Measurements from ENCODE around the gene SCAMP2.

DNA sequence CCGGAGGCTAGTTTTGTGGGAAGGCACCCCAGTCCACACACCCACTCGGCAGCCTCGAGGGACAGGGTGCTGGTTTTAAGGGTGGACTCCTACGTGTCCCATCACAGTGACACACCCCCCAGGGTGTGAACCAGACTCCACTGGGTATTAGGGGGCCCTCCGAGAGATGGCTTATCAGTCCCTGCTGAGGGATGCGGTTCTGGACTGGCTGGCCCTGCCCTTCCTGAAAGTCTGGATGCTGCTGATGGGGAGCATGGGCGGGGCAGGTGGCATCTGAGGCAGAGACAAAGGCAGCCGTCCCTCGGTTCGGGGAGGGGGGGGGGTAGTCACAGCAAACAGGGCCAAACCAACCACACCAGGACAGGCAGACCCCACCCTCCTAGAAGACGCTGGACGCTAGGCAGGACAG is 29.3 kb downstream of the SCAMP2 start:
- no peak for TF ChIP-seq POLR2AphosphoS5 (IDR thresholded peaks at IDR 0.05)
- TF ChIP-seq, protein P1, sequence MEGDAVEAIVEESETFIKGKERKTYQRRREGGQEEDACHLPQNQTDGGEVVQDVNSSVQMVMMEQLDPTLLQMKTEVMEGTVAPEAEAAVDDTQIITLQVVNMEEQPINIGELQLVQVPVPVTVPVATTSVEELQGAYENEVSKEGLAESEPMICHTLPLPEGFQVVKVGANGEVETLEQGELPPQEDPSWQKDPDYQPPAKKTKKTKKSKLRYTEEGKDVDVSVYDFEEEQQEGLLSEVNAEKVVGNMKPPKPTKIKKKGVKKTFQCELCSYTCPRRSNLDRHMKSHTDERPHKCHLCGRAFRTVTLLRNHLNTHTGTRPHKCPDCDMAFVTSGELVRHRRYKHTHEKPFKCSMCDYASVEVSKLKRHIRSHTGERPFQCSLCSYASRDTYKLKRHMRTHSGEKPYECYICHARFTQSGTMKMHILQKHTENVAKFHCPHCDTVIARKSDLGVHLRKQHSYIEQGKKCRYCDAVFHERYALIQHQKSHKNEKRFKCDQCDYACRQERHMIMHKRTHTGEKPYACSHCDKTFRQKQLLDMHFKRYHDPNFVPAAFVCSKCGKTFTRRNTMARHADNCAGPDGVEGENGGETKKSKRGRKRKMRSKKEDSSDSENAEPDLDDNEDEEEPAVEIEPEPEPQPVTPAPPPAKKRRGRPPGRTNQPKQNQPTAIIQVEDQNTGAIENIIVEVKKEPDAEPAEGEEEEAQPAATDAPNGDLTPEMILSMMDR (IDR thresholded peaks at IDR 0.05 in 8 of 11, conservative IDR thresholded peaks at IDR 0.05 in 3 of 11) = no peak
